22Rv1 (cell line): ENCODE data around the gene MYRFL.

Source experiments
- H3K27ac ChIP-seq: fragments of 450-650 bp; 2 replicates; pipeline ENCODE4 v1.5.1; 2017
- ZFX ChIP-seq: fragments of 450-650 bp; IDR thresholded peaks from 2 replicates; pipeline ENCODE4 v1.6.1; 2017; ENCODE audit warnings: antibody characterized with exemption, borderline replicate concordance
- TF ChIP-seq, protein P1 (sequence below): fragments of 450-650 bp; IDR thresholded peaks from 2 replicates; pipeline ENCODE4 v1.5.1; 2017; ENCODE audit warnings: mild to moderate bottlenecking

The MYRFL gene

DNA sequence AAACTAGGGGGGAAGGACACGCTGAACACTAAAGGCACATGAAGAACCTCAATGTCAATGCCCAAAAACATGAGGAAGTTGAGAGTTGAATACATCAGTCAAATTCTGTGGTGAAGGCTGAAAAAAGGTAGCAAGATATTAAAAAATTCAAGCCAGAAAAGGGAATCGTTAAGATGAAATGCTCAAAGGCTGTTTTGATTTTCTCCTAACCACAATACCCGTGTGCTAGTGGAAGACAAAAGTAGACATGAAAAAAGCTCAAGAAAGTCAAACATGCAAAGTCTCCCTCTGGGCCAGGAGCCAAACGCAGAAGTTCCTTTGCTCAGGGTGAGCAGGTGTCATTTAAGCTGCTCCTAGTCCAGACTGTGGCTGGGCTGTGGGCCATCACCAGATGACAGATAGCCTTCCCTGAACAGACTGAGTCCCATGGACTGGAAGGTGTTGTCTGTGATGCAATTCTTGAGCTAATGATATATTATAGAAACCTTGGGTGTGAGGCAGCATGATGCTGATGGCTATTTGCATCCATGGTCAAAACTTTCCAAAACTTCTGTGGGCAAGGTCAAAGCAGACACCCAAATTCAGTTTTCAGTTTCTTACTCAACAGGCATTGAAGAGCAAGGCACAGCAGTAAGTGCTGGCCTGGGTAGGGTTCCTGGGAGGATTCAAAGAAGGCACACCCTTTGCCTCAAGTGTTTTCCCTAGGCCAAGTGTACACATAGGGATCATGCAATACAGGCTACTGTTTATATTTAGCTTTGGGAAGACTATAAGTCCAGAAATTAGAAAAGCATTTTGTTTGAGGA lies 81.6 kb downstream of the MYRFL start:
- no peak for TF ChIP-seq ZFX
- H3K27ac ChIP-seq = no peak overlapping the region

DNA sequence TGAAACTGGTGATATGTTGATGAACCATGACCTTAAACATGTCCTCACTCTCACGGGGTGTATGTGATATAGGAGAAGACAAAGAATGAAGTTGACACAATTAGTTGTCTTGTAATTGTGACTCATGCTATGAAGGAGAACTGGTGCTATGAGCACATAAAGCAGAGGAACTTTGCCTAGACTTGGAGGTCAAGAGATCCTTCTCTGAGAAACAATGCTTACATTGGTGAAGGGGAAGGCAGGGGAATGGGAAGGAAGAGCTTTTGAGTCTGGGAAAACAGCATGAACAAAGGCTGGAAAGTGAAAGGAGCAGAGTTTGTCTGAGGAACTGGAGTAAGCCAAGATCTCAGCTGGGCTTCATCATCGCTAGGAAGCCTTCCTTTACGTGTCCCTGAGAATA lies 83.2 kb downstream of the MYRFL start:
- TF ChIP-seq, protein P1, sequence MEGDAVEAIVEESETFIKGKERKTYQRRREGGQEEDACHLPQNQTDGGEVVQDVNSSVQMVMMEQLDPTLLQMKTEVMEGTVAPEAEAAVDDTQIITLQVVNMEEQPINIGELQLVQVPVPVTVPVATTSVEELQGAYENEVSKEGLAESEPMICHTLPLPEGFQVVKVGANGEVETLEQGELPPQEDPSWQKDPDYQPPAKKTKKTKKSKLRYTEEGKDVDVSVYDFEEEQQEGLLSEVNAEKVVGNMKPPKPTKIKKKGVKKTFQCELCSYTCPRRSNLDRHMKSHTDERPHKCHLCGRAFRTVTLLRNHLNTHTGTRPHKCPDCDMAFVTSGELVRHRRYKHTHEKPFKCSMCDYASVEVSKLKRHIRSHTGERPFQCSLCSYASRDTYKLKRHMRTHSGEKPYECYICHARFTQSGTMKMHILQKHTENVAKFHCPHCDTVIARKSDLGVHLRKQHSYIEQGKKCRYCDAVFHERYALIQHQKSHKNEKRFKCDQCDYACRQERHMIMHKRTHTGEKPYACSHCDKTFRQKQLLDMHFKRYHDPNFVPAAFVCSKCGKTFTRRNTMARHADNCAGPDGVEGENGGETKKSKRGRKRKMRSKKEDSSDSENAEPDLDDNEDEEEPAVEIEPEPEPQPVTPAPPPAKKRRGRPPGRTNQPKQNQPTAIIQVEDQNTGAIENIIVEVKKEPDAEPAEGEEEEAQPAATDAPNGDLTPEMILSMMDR = no peak
- TF ChIP-seq ZFX = no peak
- H3K27ac ChIP-seq = no peak overlapping the region

DNA sequence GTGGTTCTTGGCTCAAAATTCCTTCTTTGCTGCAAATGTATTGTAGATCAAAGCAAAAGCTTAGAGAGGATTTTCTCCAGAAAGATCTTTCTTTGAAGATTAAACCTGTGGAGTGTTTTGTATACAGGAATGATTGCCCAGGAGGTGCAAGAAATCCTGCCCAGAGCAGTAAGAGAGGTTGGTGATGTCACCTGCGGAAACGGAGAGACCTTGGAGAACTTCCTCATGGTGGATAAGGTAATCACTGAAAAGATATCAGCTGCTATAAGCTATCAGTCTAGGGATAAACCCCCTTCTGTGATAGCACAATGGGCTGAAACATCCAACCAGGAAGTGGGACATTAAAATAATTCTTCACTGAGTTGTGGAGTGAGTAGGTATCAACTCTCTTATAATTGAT lies 85.7 kb downstream of the MYRFL start:
- no peak overlapping the region for H3K27ac ChIP-seq

DNA sequence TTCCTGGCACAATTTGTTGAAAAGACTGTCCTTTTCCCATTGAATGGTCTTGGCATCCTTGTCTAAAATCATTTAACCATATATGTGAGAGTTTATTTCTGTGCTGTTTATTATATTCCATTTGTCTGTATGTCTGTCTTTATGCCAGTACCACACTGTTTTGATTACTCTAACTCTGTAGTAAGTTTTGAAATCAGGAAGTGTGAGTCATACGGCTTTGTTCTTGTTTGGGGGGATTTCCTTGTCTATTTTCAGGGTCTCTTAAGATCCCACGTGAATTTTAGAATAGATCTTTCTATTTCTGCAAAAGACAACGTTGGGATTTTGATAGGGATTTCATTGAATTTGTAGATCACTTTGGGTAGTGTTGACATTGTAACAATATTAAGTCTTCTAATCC lies 88.5 kb downstream of the MYRFL start:
- no peak overlapping the region for H3K27ac ChIP-seq
- no peak for TF ChIP-seq ZFX
- TF ChIP-seq, protein P1 = no peak

More for the DNA sequence above, 85.7 kb downstream of the MYRFL start:
- no peak for TF ChIP-seq ZFX
- TF ChIP-seq, protein P1 = no peak

DNA sequence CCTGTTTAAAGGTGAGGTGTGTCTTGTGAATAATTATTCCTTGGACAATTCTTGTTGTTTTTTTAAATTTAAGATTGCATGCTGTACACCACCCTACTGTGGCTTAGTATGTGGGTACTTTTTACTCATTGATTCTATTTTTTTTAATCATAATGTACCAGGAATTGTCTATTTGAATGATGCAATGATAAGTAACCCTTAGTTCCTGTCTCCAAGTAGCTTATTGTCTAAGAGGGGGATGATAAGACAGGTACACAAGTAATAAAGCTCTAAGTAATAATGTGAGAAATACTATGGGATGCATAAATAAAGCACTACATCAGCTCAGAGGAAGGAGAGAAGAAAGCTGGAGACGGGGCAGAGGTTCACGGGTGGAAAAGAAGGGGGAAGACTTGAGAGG lies 90.9 kb downstream of the MYRFL start:
- no peak for TF ChIP-seq ZFX
- no peak overlapping the region for H3K27ac ChIP-seq

DNA sequence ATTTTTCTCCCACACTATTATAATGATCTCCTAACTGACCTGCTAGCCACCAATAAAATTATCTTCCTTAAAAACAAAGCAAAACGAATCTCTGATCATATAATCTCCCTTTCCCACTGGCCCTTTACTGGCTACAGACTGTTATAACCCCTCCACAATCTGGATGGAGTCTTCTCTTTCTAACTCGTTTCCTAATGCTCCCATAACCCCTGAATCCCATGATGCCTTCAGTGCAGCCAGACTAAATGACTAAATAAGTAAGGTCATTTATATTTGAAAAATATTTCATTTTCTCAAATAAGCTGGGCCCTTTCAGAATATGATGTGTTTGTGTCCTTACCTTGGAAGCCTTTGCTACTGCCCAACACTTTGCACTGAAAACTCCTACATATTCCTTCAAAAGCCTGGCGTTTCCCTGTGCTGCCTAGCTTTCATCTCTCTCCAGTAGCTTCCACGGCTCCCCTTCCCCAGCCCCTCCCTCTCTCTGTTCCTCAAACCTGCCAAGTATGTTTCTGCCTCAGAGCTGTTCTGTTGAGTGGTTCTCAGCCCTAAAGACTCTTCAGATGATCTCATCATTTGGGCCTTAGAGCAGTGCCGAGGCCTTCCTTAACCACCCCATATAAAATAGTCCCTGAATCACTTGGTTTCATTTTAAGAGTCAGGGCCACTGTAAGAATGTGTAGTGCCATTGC lies 91.7 kb downstream of the MYRFL start:
- TF ChIP-seq, protein P1 = no peak
- TF ChIP-seq ZFX = no peak
- H3K27ac ChIP-seq = no peak overlapping the region

DNA sequence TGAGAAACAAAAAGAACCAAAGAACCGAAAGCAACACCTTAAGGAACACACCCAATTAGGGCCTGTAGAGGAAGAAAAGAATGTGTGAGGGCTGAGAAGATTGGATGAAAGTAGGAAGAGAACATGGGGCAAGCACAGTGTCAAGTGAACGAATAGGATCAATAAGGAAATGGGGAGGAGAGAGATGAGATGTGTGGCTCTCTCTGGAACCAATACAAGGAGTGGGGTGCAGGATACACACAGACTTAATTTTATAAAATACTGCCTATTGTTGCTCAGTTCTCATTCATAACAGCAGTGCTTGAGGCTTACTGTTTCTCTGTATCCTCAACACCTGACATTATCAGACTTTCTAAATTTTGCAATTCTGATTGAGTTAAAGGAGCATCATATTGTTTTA lies 93.3 kb downstream of the MYRFL start:
- TF ChIP-seq, protein P1 = no peak
- TF ChIP-seq ZFX = no peak
- no peak overlapping the region for H3K27ac ChIP-seq

DNA sequence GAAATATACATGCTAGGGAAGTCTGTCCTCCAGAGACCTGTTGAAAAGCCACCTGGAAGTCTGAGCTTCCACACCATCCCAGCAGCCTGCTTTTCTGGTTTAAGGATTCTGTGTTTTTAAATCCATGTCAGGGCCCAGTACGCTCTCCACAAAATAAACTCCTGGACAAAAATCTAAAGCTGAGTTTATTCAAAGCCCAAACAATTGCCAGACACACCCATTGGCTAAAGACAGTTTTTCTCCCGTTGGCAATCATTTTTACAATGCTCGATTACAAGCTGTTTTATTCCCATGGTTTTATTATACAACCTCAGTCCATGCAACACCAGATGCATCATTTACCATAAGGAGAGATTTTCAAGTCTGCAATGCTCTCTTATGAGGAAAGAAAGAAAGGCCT lies 94.5 kb downstream of the MYRFL start:
- TF ChIP-seq ZFX = no peak
- TF ChIP-seq, protein P1 = no peak
- no peak overlapping the region for H3K27ac ChIP-seq
